Activated CD4-positive, alpha-beta T cell treated with anti-CD3 and anti-CD28 coated beads, Interleukin-2, Interleukin-6, amounts not matched to agents 100 ng/mL and 50 ng/mL, durations not matched to agents 16 hours and 8 hours (primary cell): ENCODE results near the gene ATG4D.

Experiments used
- DNase-seq: peaks from one replicate; pipeline ENCODE4 v3.0.0-alpha.2; 2020

ATG4D gene

DNA sequence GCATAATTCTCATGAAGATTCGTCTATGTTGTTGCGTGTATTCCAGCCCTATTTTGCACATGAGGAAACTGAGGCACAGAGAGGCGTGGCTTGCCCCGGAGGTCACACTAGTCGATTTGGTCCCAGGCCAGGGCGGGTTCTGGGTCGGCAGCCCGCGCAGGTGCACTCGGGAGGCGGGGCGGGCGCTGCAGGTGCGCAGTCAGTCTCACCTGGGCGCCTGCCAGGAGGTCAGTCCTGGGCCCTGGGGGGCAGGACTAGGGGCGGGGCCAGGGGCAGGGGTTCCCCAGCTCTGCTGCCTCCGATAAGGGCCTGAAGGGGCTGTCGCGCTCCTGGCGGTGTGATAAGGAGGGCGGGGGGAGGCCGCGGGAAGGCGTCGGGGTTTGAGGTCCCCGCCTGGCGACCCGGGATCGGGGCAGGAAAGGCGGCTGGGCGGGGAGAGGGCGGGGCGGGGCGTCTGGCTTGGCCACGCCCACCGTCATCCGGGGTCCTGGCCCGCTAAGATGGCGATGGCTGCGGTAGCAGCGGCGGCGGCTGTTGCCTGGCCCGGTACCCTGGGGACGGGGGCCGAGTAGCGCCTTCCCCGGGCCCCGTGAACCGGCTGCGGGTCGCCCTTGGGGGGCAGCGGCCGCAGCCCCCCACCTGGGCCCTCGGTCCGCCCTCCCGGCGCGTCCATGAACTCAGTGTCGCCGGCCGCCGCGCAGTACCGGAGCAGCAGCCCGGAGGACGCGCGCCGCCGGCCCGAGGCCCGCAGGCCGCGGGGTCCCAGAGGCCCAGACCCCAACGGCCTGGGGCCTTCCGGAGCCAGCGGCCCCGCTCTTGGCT, at the start of gene ATG4D:
Gene ATG4D (plus strand): TSS at position 485 of the 822 bp plus-strand sequence. CDS start 187 bp downstream, at position 672.
- DNase-seq, result peak; percentile 82

DNA sequence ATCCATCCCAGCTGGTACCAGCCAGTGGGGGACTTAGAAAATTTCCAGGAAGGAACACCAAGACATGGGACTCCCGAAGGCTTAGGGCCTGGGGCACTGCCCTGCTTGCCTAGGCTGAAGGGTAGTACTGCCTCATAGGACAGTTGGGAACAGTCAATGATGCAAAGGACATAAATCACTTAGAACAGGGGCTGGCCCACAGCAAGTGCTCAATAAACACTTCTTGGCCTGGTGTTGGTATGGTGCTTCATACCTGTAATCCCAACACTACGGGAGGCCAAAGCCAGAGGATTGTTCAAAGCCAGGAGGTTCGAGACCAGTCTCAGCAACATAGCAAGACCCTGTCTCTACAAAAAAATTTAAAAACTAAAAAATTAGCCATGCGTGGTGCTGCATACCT, 46.3 kb upstream of the ATG4D start:
- DNase-seq, result no peak

- DNase-seq, result no peak
Measured at GRCh38 chr19:10499550-10500246, 44.0 kb upstream of the ATG4D start.

DNA sequence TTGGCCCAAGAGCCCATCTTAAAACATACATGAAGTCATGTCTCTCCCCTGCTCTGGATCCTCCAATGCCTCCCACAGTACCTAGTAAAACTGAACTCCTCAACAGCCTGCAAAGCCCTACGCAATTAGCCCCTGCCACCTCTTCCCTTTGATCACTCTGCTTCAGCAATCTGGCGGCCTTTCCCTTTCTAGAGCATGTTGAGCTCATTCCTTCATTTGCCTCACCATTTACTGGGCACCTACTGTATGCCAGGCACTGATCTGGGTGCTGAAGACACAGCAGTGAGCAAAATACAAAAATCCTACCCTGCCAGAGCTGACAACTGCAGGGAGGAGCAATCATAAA, 43.5 kb upstream of the ATG4D start:
- no peak for DNase-seq

- peak; percentile 61 for DNase-seq
Measured at GRCh38 chr19:10501971-10502523, 41.7 kb upstream of the ATG4D start.

DNA sequence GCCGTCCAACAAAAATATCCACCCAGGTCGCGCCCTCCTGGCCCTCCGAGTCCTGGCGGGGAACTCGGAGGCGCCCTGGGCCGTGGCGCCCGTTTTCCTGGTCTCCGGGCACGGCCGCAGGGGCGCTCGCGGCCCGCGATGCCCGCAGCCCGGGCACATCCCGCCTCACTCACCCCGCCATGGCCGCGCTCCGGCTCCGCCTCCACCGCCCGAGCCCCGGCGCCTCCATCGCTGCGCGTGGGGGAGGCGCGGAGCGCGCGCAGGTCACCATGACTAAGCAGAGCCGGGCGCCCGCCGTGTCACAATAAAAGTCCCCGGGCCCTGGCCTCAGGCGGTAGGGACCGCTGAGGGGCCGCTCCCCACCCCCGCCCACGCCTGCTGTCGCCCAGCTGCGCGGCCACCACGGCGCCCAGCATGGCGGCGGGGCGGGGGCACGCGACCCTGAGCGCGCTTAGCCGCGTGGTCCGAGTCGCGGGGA, 41.1 kb upstream of the ATG4D start:
- peak; percentile 96 for DNase-seq

- DNase-seq, result peak; percentile 57
Measured at GRCh38 chr19:10503002-10503789, 40.5 kb upstream of the ATG4D start, which contains the start of gene KEAP1. Gene KEAP1 (minus strand): TSS chr19:10503356. CDS start chr19:10500033, 3,323 bp downstream.

DNA sequence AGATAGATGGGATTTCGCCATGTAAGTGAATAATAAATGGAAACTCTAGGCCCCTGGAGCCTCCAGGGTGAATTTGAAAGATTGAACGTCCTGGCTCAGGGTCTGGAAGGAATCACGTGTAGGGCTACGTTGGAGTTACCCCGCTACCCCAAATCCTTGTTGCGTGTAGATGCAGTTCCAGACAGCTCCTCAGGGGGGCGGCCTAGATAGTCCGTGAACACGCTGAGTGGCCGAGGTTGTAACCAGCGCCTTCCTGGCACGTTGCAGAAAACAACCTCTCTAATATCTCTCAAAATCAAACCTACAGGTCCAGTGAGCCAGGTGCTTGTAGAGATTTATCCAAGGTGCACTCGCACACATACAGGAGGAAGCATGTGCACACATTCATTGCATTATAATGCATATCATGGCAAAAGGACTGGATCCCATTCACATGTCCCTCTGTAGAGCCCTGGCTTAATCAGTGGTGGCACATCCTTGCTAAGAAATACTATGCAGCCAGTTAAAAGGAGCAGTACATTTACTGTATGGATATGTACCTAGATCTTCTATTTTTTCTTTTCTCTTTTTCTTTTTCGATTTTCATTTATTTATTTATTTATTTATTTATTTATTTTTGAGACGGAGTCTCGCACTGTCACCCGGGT, 38.0 kb upstream of the ATG4D start:
- DNase-seq, result peak; percentile 89

GRCh38 chr19:10508036-10508435, 35.7 kb upstream of the ATG4D start:
- DNase-seq, result no peak

GRCh38 chr19:10508707-10509106, 35.0 kb upstream of the ATG4D start:
- DNase-seq, result peak; percentile 37

GRCh38 chr19:10510301-10510802, 33.4 kb upstream of the ATG4D start:
- DNase-seq, result peak; percentile 67

DNA sequence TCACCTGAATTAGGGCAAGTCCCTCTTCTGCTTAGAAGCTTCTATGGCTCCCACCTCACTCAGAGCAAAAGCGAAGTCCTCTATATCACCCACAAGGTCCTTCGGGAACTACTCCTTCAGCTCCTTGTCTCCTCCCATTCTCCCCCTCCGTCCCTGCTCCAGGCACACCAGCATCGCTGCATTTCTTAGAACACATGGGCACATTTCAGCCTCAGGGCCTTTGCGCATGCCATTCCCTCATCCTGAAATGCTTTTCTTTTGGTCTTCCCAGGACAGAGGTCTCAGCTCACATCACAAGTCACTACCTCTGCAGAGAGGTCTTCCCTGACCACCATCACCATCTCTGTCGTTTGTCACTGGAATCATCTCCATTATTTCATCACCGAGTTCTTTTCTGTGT, 30.5 kb upstream of the ATG4D start:
- no peak for DNase-seq

DNA sequence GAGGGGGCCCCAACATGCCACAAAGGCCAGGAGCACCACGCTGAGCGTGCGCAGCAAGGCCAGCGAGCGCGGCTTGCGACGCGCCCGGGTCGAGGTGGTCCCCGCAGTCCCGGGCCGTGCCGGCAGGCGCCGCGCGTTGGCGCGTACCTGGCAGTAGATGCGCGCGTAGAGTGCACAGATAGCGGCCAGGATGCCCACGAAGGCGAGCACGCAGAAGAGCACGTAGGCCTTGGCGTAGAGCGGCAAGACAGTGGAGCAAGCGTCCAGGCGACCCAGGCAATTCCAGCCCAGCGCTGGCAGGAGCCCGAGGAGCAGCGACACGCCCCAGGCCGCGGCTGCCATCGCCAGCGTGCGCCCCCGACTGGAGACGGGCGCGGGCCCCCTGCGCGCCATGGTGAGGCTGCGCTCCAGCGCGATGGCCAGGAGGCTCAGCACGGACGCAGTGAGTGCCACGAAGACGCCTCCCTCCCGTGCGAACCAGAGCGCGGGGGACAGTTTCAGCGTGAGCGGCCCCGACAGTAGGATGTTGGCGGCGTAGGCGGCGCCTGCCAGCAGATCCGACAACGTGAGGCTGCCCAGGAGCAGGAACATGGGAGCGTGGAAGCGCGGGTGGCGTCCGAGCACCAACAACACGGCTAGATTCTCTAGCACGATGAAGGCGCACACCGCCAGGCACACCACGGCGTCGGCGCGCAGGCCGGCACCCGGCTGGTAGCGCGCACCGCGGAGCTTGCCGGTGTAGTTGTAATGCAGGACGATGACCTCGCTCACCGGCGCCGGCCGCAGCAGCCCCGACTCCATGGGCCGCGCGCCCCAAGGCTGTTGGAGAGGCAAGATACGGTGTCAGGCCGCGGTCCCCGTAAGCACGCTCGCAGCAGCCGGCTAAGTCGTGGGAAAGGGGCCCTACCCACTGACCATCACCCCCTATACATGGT, 29.2 kb upstream of the ATG4D start:
- DNase-seq, result peak; percentile 39

DNA sequence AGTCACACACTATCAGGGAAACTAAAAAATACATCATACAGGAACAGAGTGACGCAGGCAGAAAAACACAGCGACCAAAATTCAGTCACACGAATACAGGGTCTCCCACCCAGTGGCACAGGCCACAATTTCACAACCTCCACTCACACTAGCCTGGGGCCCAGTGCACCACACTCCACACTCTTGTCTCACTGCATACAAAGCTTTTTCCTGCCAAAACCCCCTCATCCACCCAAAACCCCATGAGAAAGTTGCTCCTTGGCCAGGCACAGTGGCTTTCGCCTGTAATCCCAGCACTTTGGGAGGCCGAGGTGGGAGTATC, 27.7 kb upstream of the ATG4D start:
- DNase-seq, result no peak

DNA sequence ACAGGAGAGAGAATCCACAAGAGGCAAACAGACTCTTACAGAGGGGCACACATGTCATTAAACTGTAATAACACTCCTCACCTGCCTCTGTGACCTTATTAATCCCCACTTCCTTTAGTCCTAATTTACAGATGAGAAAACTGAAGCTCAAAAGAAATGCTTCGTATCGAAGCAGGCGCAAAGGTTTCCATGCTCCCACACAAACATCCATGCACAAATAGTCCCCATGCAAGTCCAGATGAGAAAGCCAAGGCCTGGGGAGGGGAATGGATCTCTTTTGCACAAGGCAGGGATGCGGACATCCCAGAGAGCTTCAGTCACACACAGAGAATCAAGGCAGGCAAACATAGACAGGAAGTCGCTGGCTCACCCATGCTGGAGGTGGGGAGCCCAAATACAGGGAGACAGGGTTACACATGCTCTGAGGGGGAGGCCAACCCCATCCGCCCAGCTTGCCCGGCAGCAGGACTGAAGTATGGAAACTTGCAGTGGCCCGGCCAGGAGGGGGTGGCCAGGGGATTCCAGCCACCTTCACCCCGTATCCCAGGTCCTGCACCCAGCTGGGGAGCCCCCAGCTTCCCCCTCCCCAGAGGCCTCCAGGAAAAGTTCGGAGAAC, 26.9 kb upstream of the ATG4D start:
- no peak for DNase-seq

- DNase-seq, result no peak
Measured at GRCh38 chr19:10517361-10517759, 26.3 kb upstream of the ATG4D start, which contains the start of gene S1PR5. Gene S1PR5 (minus strand): TSS chr19:10517447. CDS start chr19:10515011, 2,436 bp downstream.

GRCh38 chr19:10517760-10518443, 25.8 kb upstream of the ATG4D start:
- no peak for DNase-seq

DNA sequence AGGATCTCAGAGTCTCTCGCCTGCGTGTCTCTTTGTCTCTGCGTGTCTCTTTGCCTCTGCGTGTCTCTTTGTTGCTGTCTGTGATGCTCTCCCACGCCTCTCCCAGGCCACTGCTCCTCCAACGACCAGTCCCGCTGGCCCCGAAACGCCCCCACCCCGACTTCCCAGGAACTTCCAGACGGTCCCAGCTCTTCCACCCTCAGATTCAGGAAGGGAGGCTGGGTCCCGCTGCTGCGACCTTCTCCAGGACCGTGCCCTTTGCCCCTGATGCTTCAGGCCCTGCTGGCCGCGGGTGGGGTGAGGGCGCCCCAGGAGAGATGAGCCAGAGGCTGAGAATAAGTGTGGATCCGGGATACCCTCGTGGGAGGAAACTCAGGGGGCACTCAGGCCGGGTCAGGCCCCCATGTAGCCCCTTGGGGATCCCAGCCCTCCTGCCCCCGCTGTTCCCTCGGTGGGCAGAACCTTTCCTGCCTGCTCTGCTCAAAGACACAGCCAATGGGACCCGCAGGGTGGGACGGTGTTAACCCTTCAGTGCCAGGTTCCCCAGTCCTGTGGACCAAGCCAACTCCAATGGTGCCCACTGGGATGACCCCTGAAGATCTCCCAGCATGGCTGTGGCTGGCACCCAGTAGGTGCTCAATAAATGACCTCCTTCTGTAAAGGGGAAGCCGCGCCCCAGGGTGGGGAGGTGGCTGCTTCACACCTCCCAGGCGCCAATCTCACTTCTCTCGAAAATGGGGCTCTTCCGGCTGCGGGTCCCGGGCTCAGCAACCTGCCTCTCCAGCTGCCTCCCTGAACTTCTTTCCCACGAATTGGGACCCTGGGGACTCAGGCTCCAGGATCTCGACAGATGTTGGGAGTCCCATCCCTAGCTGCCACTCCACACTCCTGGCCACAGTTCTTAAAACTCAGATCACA, 25.0 kb upstream of the ATG4D start:
- DNase-seq, result no peak

GRCh38 chr19:10519421-10519820, 24.3 kb upstream of the ATG4D start:
- DNase-seq, result no peak
